ENCODE measurements around the gene DRC7. TPM values are rescaled to one million over a fixed set of nuclear protein-coding genes. Genes with fewer than 3 reads are reported as not detected.

Gene DRC7
- total RNA-seq, 1 donor from 2014 or later: not detected

DNA sequence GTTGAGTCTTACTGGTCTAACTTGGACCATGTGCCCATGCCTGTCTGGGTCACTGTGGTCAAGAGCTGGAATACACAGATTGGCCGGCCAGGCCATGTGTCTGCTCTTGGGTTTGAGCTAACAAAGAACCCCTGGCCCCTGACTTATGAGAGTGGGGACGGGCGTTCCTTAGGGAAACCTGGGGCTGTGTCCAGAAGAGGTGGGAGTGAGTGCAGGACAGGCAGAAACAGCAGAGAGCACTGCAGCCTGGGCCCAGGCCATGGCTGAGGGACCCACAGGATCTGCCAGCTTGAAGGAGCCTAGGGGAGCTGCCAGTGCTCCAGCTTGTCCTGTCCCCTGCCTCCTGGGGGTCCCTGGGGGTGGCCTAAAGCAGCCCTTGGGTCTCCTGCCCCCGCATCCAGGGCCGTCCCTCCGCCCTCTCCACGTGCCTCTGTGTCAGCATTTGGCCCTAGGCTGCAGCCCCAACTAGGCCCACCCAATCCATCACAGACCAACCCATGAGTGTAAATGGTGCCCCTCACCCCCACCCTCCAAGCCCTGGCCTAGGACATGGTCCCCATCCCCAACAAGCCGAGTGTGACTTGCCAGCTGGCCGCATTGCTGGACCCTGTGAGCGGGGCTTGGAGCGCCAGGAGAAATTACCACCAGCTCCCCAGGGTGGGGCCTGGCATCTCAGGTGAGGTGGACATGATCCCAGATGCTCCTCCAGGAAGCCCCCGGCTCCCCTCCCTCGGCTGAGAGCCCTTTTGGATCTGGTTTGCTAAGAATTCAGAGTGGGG lies 12.5 kb upstream of the DRC7 start:
- no peaks in the 10 kb centered on the region for H3K4me1 ChIP-seq
- H3K9me3 ChIP-seq: no peaks in the 10 kb centered on the region
- H3K4me3 ChIP-seq: no peak overlapping the region
- H3K27ac ChIP-seq: no peak overlapping the region
- DNase-seq (ENCODE audit: extremely low spot score in 2 of 2): no peak
- H3K36me3 ChIP-seq: no peaks in the 10 kb centered on the region
- intact Hi-C loops (cut with DNase I): no loop called here
- TF ChIP-seq POLR2A (IDR thresholded peaks at IDR 0.05): no peak
- TF ChIP-seq POLR2AphosphoS5 (IDR thresholded peaks at IDR 0.05; ENCODE audit: insufficient read depth in 1 of 2, low read depth in 1 of 2): no peak
- TF ChIP-seq, protein P1, sequence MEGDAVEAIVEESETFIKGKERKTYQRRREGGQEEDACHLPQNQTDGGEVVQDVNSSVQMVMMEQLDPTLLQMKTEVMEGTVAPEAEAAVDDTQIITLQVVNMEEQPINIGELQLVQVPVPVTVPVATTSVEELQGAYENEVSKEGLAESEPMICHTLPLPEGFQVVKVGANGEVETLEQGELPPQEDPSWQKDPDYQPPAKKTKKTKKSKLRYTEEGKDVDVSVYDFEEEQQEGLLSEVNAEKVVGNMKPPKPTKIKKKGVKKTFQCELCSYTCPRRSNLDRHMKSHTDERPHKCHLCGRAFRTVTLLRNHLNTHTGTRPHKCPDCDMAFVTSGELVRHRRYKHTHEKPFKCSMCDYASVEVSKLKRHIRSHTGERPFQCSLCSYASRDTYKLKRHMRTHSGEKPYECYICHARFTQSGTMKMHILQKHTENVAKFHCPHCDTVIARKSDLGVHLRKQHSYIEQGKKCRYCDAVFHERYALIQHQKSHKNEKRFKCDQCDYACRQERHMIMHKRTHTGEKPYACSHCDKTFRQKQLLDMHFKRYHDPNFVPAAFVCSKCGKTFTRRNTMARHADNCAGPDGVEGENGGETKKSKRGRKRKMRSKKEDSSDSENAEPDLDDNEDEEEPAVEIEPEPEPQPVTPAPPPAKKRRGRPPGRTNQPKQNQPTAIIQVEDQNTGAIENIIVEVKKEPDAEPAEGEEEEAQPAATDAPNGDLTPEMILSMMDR (IDR thresholded peaks at IDR 0.05): no peak
- H3K27me3 ChIP-seq: no peaks in the 10 kb centered on the region

DNA sequence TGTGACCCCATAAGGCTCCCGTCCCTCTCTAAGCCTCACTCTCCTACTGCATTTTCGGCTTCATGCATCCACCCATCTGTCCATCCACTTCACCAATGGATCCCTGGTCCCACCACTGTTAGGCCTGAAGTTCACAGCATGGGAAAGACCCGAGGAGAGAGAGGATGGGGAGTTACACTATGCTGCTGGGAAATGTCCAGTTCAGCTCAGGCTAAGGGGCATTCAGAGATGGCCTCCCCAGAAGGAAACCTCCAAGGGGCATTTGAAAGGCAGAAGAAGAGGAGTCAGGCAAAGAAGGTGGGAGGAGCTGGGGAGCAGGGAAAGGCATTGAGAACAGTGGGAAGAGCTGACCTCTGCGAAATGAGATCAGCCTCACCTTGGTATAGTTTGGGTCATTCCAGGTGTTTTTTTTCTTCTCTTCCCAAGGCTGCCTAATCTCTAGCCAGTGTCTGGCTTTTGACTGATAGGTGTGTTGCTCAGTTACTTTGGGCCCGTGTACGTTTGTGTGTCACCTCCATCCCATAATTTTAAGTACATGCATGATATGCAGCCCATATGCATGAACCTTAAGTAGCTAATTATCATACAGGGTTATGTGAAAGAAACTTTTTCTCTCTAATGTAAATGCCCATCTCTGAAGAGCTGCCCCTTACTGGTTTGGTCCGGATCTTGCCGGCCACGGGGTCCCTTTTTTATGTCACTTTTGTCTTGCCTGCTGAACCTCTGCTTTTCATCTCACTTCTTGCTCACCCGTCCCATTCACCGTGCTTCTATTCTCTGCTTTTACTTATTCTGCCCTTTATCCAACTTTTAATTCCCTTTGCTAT lies 11.6 kb upstream of the DRC7 start:
- Histone ChIP-seq H3K27ac (no peak overlapping the region), H3K27me3 (no peaks in the 10 kb centered on the region), H3K4me3 (no peak overlapping the region), H3K36me3 (no peaks in the 10 kb centered on the region), H3K4me1 (no peaks in the 10 kb centered on the region), H3K9me3 (no peaks in the 10 kb centered on the region)
- TF ChIP-seq POLR2AphosphoS5 (IDR thresholded peaks at IDR 0.05; ENCODE audit: insufficient read depth in 1 of 2, low read depth in 1 of 2): no peak
- TF ChIP-seq, protein P1 (IDR thresholded peaks at IDR 0.05): no peak
- no peak for TF ChIP-seq POLR2A (IDR thresholded peaks at IDR 0.05)
- no peak for DNase-seq (ENCODE audit: extremely low spot score in 2 of 2)
- intact Hi-C loops (cut with DNase I): no loop called here

DNA sequence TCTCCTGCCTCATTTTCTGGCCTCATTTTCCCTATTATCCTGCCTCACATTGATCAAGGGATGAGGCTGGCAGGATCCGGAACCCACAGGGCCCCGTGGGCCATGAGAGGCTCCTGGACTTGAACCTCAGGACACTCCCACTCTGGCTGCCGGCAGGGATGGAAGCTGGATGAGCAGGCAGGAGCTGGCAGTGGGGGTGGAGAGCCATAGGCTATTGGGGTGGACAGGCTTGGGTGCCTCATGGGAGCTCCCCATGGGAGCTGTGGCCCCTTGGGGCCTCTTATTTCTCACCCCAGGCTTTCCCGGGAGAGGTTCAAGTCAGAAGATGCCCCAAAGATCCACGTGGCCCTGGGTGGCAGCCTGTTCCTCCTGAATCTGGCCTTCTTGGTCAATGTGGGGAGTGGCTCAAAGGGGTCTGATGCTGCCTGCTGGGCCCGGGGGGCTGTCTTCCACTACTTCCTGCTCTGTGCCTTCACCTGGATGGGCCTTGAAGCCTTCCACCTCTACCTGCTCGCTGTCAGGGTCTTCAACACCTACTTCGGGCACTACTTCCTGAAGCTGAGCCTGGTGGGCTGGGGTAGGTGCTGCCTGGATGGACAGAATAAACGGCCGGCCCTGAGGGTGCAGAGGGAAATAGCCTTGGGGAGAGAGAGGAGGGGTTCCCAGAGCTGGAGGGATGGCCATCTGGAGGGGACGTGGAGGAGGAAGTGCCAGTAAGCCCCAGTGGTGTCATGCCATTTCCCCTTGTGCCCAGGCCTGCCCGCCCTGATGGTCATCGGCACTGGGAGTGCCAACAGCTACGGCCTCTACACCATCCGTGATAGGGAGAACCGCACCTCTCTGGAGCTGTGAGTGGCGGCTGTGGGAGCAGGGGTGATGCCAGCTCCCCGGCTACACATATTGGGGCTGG lies 10.7 kb upstream of the DRC7 start:
- Histone ChIP-seq H3K27me3 (no peaks in the 10 kb centered on the region), H3K4me3 (no peak overlapping the region), H3K4me1 (no peaks in the 10 kb centered on the region), H3K27ac (no peak overlapping the region), H3K36me3 (no peaks in the 10 kb centered on the region), H3K9me3 (no peaks in the 10 kb centered on the region)
- intact Hi-C loops (cut with DNase I): no loop called here
- no peak for TF ChIP-seq POLR2A (IDR thresholded peaks at IDR 0.05)
- DNase-seq (ENCODE audit: extremely low spot score in 2 of 2): no peak

DNA sequence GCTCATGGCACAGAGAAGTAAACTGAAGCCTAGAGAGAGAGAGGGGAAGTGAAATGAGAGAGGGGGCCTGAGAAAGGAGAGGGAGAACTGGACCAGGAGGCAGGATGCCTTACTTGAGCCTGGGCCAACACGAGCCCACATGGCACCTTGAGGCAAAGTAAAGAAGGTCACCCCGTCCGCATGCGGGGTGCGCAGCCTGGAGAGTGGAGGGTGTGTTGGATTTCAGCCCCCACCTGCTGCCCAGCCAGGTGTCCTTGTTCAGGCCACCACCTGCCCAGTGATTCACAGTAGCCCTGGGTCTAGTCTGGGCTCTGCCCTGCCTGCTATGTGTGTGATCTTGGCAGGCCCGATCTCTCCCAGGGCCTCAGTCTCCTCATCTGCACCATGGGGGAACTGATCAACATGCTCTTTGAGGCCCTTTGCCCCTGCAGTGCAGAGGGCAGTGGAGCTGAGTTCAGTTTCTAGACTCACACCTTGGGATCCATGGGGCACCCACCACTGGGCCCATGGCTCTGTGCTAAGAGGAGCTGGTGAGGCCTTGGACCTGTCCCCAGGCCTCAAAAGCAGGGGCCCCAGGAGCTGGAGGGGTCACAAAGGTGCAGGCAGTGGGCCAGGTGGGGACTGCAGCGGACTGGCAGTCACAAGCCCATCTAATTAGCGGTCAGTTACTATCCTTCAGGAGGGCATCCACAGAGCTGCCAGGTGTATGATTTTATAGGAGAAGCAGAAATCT lies 9.8 kb upstream of the DRC7 start:
- no peak for TF ChIP-seq POLR2AphosphoS5 (IDR thresholded peaks at IDR 0.05; ENCODE audit: insufficient read depth in 1 of 2, low read depth in 1 of 2)
- TF ChIP-seq, protein P1 (IDR thresholded peaks at IDR 0.05): no peak
- TF ChIP-seq POLR2A (IDR thresholded peaks at IDR 0.05): no peak
- Histone ChIP-seq H3K36me3 (no peaks in the 10 kb centered on the region), H3K4me1 (no peaks in the 10 kb centered on the region), H3K27ac (no peak overlapping the region), H3K9me3 (no peaks in the 10 kb centered on the region), H3K4me3 (no peak overlapping the region), H3K27me3 (no peaks in the 10 kb centered on the region)
- intact Hi-C loops (cut with DNase I): no loop called here
- no peak for DNase-seq (ENCODE audit: extremely low spot score in 2 of 2)

DNA sequence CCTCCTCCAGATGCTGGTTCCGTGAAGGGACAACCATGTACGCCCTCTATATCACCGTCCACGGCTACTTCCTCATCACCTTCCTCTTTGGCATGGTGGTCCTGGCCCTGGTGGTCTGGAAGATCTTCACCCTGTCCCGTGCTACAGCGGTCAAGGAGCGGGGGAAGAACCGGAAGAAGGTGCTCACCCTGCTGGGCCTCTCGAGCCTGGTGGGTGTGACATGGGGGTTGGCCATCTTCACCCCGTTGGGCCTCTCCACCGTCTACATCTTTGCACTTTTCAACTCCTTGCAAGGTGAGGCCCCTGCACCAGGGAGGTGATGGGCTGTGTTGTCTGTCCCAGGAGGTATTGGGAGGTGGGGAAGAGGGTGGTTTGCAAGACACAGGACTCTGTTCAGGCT lies 9.0 kb upstream of the DRC7 start:
- no peak overlapping the region for H3K4me3 ChIP-seq
- TF ChIP-seq POLR2AphosphoS5 (IDR thresholded peaks at IDR 0.05; ENCODE audit: insufficient read depth in 1 of 2, low read depth in 1 of 2) (no peak), POLR2A (IDR thresholded peaks at IDR 0.05) (no peak)
- TF ChIP-seq, protein P1 (IDR thresholded peaks at IDR 0.05): no peak
- no peaks in the 10 kb centered on the region for H3K36me3 ChIP-seq
- intact Hi-C loops (cut with DNase I): no loop called here
- H3K4me1 ChIP-seq: no peaks in the 10 kb centered on the region
- no peaks in the 10 kb centered on the region for H3K9me3 ChIP-seq
- DNase-seq (ENCODE audit: extremely low spot score in 2 of 2): no peak
- no peaks in the 10 kb centered on the region for H3K27me3 ChIP-seq
- H3K27ac ChIP-seq: no peak overlapping the region
